Measurements from ENCODE around the gene NECAP2. TPM values are rescaled to one million over a fixed set of nuclear protein-coding genes. Genes with fewer than 3 reads are reported as not detected.
A peak's percentile ranks its signal among the peaks of the same experiment; 100 is the strongest.

NECAP2 gene
- total and polyA plus RNA-seq, 9 donors = 36.2 to 60.4 (median 51.9) TPM

DNA sequence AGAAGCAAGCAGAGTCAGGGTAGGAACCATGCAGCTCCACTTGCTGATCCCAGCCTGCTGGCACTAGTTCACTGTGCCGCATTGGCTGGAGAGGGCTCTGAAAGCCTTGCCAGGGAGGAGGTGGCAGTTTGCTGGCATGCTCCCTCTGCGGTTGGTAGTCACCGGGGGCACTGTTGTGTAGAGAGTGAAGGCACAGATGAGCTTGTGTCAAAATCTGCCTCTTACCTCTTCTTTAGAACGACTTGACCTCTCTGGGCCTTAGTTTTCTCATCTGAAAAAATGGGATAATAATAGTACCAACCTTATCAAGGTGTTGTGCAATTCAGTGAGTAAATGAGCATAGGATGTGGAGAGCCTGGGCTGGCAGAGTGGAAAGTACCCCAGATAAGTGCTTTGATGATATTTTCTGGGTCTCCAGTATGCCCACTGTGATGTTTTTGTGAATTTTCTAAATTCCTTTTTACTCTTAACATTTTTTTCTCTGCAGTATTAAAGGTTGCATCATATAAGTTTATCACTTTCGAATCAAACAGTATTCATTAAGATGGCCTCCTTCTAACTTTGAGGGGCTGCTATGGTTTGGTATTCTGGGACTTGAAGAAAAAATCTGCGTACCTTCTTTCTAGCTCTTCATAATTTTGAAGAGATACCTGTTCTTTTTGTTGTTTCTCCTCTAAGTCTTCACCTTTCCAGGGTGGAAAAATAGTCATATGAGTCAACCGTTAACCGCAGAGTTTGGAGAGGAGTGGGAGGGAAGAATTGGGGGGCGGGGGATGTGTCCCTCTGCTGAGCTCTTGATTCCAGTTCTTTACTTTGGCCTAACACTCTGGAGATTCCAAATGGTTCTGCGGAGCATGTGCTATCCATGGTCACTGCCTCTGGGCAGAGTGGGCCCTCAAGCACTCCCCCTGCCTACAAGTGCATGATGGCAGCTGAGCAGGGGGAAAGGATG, 46.7 kb upstream of the NECAP2 start:
- no peak for DNase-seq
- Histone ChIP-seq H3K4me3 (no peak overlapping the region), H3K27me3 (no peaks in the 10 kb centered on the region), H3K36me3 (no peaks in the 10 kb centered on the region), H3K9me3 (no peaks in the 10 kb centered on the region), H3K27ac (no peak overlapping the region), H3K4me1 (ENCODE audit: insufficient read depth) (peaks cover 6% of the 10 kb centered on the region)
- intact Hi-C loops (cut with DNase I) = no loop called here
- TF ChIP-seq POLR2A (IDR thresholded peaks at IDR 0.05) = no peak
- no peak for TF ChIP-seq CTCF (IDR thresholded peaks at IDR 0.05)
- 81 to 87% (median 87%) methylated on average over 10 of the region's 10 CpGs for WGBS, 3 donors

- no peak overlapping the region for H3K27ac ChIP-seq
These were observed 45.5 kb upstream of the NECAP2 start for GRCh38 chr1:16394977-16395376.

DNA sequence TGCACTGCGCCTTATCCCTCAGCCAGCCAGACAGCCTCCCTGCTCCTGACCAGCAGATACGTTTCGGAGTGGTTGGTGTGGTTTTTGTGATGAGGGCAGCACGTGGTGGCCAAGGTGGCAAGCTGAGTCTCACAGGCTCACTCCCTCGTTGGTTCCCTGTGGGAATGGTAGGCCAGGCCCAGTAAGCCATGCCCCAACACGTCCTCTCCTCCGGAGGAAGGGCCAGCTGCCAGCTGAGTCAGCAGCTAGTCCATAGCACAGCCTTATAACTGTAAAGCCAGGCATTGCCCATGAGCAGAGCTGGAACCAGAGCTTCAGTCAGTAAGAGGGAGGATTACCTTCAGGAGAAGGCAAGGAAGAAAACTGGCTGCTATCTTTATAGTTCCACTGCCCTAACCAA, 43.9 kb upstream of the NECAP2 start:
- TF ChIP-seq CTCF (IDR thresholded peaks at IDR 0.05) (no peak), EP300 (IDR thresholded peaks at IDR 0.05) (no peak), POLR2A (IDR thresholded peaks at IDR 0.05) (no peak)
- WGBS, 3 donors = 45 to 54% (median 45%) methylated on average over 6 to 7 of the region's 7 CpGs
- peaks cover 3% of the 10 kb centered on the region for H3K4me1 ChIP-seq (ENCODE audit: insufficient read depth)
- intact Hi-C loops (cut with DNase I) = no loop called here
- H3K9me3 ChIP-seq = no peaks in the 10 kb centered on the region
- H3K36me3 ChIP-seq = no peaks in the 10 kb centered on the region
- DNase-seq = peak in 3 of 5 donors; percentile 36 to 58 (median 40)
- H3K4me3 ChIP-seq = no peak overlapping the region
- H3K27me3 ChIP-seq = no peaks in the 10 kb centered on the region
- H3K27ac ChIP-seq = no peak overlapping the region

More at GRCh38 chr1:16394977-16395376, 45.5 kb upstream of the NECAP2 start:
- intact Hi-C loops (cut with DNase I) = no loop called here
- Histone ChIP-seq H3K9me3 (no peaks in the 10 kb centered on the region), H3K4me3 (no peak overlapping the region), H3K27me3 (no peaks in the 10 kb centered on the region), H3K36me3 (no peaks in the 10 kb centered on the region), H3K4me1 (ENCODE audit: insufficient read depth) (peaks cover 6% of the 10 kb centered on the region)
- TF ChIP-seq CTCF (IDR thresholded peaks at IDR 0.05) = no peak
- no peak for TF ChIP-seq EP300 (IDR thresholded peaks at IDR 0.05)
- no peak for TF ChIP-seq POLR2A (IDR thresholded peaks at IDR 0.05)
- 73 to 83% (median 82%) methylated on average over 13 of the region's 13 CpGs for WGBS, 3 donors
- DNase-seq = no peak

DNA sequence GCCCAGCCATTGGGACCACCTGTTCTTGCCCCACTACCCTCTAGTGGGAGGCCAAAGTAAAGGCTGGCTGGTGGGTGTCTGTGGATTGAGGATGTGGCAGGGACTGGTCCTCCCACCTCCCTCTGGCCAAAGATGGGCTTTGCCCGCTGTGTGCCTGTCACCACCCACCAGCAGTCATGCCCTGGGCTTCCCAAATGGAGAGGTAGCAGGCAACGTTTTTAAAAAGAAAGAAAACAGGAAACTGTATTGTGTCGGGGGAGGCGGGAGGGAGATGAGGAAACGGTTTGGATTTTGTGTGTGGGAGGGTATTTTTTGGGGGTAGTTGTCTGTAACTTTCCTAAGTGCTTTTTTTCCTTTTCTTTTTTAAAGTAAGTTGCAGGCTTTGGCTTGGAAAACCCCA, 43.4 kb upstream of the NECAP2 start:
- no peaks in the 10 kb centered on the region for H3K36me3 ChIP-seq
- H3K27me3 ChIP-seq = no peaks in the 10 kb centered on the region
- DNase-seq = no peak
- peaks cover 3% of the 10 kb centered on the region for H3K4me1 ChIP-seq (ENCODE audit: insufficient read depth)
- no peak overlapping the region for H3K4me3 ChIP-seq
- 31 to 38% (median 34%) methylated on average over 5 of the region's 5 CpGs for WGBS, 3 donors
- no peak for TF ChIP-seq POLR2A (IDR thresholded peaks at IDR 0.05)
- TF ChIP-seq CTCF (IDR thresholded peaks at IDR 0.05) = no peak
- no peak for TF ChIP-seq EP300 (IDR thresholded peaks at IDR 0.05)
- H3K27ac ChIP-seq = no peak overlapping the region
- intact Hi-C loops (cut with DNase I) = no loop called here
- no peaks in the 10 kb centered on the region for H3K9me3 ChIP-seq

Data from ovary (tissue), 9 donors.